Right renal cortex interstitium (tissue), 3 donors: ENCODE measurements around the gene FXYD2. TPM values are rescaled to one million over a fixed set of nuclear protein-coding genes. Genes with fewer than 3 reads are reported as not detected.

Experiments used
- DNase-seq, 3 donors: peaks; one replicate each; pipeline ENCODE4 v3.0.0-alpha.2; 2013; ENCODE audit warnings: low read depth in 3 of 3, low spot score in 2 of 3
- polyA plus RNA-seq, 3 donors: library from polyadenylated mRNA; unstranded; fragments of 120-200 nt; gene quantifications; one replicate each; pipeline ENCODE4 v1.2.1, GENCODE V29; 2013; ENCODE audit not compliant: insufficient read length in 3 of 3

Gene FXYD2
- polyA plus RNA-seq, 3 donors: 412 to 491 (median 457) TPM

DNA sequence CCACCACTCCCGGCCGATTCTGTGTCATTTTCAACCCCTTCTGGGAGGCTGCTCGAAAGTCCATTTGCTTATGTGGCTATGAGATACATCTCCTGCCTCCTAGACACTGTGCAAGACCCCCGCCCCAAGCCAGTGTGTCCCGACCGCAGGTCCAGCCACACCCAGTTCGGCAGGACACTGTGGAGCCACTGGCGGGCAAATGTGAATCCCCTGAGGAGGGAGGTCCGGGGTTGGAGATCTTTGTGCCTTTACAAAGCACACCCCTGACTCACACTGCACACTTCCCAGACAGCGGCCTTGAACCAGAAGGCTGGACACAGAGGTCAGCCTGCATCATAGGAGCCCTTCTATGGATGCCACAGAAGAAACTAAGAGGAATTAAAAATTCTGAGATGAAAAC is 34.5 kb upstream of the FXYD2 start:
- no peak for DNase-seq

DNA sequence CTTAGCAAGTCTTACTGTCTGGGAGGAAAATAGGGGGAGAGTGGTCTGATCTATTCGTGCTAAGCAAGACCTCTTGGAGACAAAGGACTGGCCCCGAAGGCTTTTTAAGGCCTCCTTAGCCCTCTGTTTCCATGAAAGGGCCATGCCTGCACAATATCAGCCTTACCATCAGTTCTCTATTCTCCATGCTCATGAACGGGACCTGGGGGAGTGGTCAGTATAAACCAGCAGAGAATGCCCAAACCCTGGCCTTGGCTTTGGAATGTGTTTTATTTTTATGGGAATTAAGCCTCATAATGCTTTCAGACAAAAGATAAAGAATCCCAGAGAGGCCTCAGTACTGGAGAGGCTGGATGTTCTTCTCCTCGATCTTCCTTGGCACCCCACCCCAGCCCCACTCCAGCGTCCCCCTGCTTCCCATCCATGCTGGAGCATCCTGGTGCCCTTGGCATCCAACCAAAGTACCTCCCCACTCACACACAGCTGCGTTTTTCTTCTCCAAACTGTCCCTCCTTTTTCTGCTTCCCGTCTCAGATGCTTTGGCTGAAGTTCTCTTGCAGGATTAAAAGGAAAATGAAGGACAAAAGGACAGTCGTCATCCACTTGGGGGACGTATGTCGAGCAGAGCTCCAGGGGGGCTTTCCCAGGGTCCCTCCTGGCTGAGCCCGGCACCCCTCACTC is 33.3 kb upstream of the FXYD2 start:
- no peak for DNase-seq

DNA sequence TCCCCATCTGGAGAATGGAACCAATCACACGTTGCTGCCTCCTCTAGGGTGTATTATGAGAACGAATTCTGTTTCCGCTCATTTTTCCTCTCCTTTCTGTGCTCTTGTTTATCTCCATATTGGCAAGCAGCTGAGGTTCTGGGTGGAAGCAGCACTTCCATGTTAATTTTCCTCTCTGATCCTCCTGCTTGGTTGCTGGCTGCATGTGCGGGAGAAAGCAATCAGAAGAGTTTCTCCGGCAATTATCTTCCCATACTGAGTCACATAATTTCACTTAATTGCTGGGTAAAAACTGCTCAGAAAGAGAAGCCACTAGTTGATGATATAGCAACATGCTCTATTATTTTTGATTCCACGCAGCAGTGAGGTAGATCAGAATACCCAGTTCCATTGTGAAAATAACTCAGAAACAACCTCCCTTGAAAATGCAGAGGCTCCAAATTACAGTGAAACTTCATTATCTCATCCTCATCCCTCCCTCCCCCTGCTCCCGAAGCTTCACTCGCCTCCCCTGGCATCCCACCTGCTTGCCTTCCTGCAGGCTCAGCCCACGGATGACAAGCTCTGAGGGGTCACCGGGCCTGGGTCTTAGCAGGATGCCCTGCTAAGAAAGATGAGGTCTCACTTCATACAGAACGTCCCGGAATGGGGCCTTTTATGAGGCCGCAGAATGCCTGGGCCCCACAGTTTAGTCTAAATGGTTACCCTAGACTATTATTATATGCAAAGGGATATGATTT is 31.5 kb upstream of the FXYD2 start:
- DNase-seq: no peak

- DNase-seq: no peak
Measured at GRCh38 chr11:117855186-117855845, 30.8 kb upstream of the FXYD2 start.

DNA sequence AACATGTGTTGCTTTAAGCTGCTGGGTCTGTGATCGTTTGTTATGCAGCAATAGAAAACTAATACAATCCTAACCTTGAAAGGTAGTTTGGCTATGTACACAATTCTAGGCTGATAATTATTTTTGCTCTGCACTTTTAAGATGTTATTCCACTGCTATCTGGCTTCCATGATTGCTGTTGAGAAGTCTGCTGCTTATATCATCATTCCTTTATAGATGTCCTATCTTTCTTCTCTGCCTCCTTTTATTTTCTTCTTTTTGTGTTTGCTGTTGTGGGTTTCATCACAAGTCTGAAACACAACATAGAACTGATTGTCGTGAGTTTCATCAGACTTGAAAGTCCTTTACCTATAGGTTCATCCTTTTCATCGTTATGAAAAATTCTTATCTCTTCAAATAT is 27.8 kb upstream of the FXYD2 start:
- DNase-seq: no peak

- DNase-seq: no peak
Measured at GRCh38 chr11:117851852-117852251, 27.3 kb upstream of the FXYD2 start.

DNA sequence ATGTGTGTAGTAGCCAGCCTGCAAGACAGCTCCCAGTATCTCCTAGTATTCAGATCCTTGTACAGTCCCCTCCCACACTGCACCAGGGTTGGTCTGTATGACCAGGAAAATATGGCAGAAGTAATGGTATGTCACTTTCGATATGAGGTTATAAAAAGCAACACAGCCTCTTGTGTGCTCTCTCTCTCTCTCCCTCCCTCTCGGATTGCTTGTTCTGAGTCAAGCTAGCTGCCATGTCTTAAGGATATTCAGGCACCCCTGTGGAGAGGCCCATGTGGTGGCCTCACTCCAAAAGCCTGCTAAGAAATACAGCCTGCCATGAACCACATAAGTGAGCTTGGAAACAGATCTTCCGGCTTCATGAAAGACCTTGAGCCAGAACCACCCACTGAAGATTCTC is 26.6 kb upstream of the FXYD2 start:
- DNase-seq: no peak

GRCh38 chr11:117849781-117850414 is 25.4 kb upstream of the FXYD2 start:
- no peak for DNase-seq

DNA sequence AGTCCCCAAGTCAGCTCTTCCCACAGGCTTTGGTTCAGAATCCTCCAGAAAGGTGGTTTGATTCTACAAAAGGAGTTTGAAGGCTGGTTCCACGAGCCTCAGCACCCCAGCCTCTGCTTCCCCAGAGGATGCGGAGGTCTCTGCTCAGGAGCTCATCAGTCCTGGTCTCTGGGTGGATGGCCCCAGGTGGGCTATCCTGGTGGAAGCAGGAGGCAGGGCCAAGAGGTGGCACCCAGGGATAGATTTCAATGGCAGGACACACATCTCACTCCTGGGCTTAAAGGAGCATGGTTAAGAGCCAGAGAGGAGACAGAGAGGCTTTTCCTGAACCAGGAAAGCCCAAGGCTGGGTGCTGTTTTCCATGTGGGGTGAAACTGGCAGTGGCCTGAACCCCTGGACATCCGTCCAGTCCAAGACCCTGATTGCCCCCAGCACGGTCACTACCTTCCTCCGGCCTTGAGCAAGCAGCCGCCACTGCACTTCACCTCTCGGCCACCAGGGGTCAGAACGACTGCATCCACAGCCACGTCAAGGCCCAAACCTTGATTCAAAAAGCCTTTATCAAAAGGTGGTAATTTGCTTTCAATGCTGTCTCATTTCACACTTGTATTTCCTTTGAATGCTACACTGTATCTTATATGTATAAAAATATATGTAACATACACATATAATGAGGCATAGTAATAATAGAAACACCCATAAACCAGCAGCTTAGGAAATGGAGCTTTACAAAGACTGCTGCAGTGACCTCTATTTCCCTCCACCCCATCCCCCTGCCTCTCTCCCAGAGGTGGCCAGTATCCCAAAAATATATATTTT is 19.3 kb upstream of the FXYD2 start:
- DNase-seq: no peak

DNA sequence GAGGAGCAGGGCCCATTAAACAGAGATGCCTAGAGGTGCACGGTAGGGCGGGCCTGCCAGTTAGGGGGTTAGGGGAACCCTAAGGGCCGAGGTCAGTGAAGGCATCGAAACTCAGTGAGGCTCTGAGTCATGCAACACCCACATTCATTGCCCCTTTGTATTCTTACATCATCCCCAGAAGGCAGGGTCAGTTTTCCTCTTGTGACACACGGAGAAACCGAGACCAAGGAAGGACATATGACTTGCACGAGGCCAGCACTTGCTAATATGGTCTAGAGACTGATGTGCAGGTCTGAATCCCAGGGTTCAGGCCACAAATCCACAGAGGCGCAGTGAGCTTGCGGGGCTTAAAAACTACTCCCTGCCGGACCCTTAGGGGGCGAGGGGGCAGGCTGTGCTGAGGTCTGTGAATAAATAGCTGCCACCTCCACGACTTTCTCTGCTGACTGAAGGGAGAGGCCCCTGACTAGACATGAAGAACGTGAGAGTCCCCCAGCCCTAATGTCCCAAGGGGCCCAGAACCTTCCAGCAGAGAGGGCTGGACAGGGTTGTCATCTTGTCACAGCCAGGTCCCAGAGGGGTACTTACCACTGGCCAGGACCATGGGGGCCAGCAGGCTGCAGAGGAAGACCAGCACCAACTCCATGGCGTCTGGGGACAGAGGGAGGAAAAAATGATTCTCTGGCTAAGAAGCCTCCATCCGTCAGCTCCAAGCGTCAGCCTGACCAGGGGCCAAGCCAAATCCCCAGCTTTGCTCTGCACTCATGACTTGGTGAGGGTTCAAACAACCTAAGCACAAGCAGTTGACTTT is 17.8 kb upstream of the FXYD2 start:
- no peak for DNase-seq

- no peak for DNase-seq
Measured at GRCh38 chr11:117841551-117842031, 17.0 kb upstream of the FXYD2 start.

GRCh38 chr11:117840881-117841550 is 16.5 kb upstream of the FXYD2 start:
- no peak for DNase-seq

DNA sequence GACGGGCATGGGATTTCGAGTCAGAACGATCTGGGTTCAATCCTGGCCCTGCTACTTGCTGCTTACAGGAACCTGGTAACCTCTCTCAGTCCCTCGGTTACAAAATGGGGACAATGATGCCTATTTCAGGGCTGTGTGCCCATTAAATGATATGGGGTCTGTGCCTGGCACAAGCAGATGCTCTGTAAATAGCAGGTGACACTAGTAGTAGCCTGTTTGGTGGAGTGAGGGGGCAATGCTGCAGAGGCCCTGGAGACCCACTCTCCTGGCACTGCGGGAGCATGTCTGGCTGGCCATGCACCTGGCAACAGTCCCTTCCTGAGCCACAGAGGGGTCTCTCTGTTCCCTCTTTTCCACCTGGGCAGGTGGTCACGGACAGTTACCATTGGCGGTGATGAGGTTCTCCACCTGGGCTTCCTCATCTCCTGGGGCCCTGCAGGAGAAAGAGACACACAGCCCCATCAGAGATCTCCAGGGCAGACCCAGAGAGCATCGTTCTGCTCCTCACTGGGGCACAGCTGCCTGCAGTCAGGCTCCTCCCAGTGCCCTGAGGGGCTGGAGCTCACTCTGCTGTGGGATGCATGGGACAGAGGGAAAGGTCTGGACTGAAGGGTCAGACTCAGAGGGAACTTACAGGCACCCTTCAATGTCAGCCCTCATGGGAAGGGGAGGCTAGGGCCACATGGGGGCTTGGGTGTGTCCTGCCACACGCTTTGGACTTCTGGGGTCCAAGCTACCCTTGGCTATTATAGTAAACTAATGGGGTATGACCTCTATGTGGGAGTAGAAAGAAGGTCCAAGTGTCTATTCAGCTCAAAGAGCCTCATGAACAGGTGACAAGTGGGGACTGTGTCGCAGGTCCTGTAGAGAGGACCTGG is 15.6 kb upstream of the FXYD2 start:
- no peak for DNase-seq

- no peak for DNase-seq
Measured at GRCh38 chr11:117839380-117839881, 14.9 kb upstream of the FXYD2 start.

DNA sequence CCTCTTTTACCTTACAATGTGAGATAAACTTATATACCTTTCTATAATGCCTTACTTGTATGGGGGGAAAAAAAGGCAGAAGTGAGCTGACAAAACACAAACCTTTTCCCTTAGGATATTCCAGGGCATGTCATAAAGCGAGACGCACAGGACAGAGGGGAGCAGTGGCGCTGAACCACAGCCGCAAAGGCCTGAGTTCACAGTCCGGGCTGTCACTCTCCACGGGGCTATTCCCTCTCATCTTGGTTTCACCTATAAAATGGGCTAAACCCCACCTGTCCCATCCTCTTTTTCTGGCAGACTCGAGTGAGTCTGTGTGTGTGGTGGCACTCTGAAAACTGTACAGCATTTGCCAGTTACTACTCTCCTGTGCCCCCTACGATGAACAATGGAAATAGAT is 14.4 kb upstream of the FXYD2 start:
- DNase-seq: no peak

DNA sequence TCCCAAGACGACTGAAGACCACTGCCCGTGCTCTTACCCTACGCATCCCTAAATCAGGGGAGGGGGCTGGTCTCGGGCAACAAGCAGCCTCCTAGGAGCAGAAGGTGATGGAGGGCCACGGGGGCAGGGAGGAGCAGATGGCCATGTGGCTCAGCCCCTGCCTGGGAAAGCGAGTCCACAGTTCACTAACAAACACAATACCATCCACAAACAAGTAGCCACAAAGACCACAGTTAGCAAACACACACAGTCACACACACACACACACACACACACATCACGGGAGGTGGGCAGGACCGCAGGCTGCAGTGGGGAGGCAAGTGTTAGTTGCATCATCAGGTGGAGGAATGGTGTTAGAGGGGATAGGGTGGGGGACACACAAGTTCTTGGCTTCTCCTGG is 13.2 kb upstream of the FXYD2 start:
- no peak for DNase-seq

DNA sequence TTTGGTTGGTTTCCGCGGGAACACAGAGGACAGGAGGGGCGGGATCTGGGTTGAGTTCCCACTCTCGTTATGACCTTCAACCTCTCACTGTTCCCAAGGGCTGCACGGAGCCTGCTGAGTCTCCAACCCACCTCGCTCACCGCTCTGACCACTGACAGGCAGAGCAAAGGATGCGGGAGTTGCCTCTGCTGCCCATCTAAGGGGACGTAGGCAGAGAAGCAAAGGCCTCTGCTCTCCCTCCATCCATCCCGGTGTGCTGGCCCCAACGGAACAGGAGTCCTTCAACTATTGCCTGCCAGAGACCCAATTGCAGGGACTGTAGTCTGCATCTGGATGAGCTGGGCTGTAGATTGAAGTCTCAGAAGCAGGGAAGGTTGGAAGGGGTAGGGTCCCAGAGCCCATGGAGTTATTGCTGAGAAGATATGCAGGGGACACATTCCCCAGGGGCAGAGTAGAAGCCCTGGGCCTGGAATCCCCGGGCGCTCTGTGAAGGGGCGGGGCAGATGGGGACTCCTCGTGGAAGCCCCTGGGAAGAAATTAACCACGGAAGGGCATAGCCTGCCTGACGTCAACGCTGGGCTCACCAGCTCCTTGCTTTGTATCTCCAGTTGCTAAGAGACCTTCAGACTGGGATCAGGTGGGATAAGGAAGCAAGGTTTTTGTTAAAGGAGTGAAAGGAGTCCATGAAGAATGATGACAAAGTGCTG is 12.7 kb upstream of the FXYD2 start:
- DNase-seq: no peak
